Chondrocyte (in vitro differentiated cells): Measurements from ENCODE around the gene SNRNP200. TPM values are rescaled to one million over a fixed set of nuclear protein-coding genes. Genes with fewer than 3 reads are reported as not detected.
"Not testable (repeated sequence)": the region's sequence is repeated elsewhere in the genome, so short reads cannot be mapped to it uniquely, and the experiment has no call there.

ENCODE experiments used
- DNase-seq: peaks from one replicate; pipeline ENCODE4 v3.0.0; 2021; ENCODE audit warnings: mixed read lengths, low spot score
- H3K27ac Mint-ChIP-seq: one replicate; pipeline ENCODE4 v1.8.0; 2021; ENCODE audit warnings: mild to moderate bottlenecking, moderate library complexity, mixed read lengths; ENCODE audit not compliant: unreplicated experiment
- H3K27me3 Mint-ChIP-seq: 2 replicates; pipeline ENCODE4 v1.8.0; 2021; ENCODE audit warnings: low read depth, mixed read lengths
- H3K36me3 Mint-ChIP-seq: 2 replicates; pipeline ENCODE4 v1.8.0; 2021; ENCODE audit warnings: low read depth, mixed read lengths
- H3K4me1 Mint-ChIP-seq: 2 replicates; pipeline ENCODE4 v1.8.0; 2021; ENCODE audit warnings: low read depth, mild to moderate bottlenecking, mixed read lengths
- H3K4me3 Mint-ChIP-seq: one replicate; pipeline ENCODE4 v1.8.0; 2021; ENCODE audit warnings: mild to moderate bottlenecking, moderate library complexity, mixed read lengths; ENCODE audit not compliant: unreplicated experiment
- H3K9me3 Mint-ChIP-seq: 2 replicates; pipeline ENCODE4 v1.8.0; 2021; ENCODE audit warnings: low read depth, mixed read lengths
- total RNA-seq: library from RNA; stranded (reverse); gene quantifications from 3 replicates; pipeline ENCODE4 v1.2.1, GENCODE V29; 2021
- TF ChIP-seq, protein P1 (sequence below): fragments of 200-600 bp; sonication (generic); IDR thresholded peaks from 2 replicates; pipeline ENCODE4 v1.5.0; 2021; ENCODE audit warnings: antibody characterized with exemption, mild to moderate bottlenecking, moderate library complexity

The SNRNP200 gene
- total RNA-seq, 1 donor from 2014 or later: 82.6 TPM

- Mint-ChIP-seq H3K27ac (peak overlapping the region; percentile 95), H3K9me3 (no peaks in the 10 kb centered on the region), H3K4me1 (peaks cover 64% of the 10 kb centered on the region), H3K36me3 (no peaks in the 10 kb centered on the region), H3K4me3 (no peak overlapping the region), H3K27me3 (no peaks in the 10 kb centered on the region)
- TF ChIP-seq, protein P1, sequence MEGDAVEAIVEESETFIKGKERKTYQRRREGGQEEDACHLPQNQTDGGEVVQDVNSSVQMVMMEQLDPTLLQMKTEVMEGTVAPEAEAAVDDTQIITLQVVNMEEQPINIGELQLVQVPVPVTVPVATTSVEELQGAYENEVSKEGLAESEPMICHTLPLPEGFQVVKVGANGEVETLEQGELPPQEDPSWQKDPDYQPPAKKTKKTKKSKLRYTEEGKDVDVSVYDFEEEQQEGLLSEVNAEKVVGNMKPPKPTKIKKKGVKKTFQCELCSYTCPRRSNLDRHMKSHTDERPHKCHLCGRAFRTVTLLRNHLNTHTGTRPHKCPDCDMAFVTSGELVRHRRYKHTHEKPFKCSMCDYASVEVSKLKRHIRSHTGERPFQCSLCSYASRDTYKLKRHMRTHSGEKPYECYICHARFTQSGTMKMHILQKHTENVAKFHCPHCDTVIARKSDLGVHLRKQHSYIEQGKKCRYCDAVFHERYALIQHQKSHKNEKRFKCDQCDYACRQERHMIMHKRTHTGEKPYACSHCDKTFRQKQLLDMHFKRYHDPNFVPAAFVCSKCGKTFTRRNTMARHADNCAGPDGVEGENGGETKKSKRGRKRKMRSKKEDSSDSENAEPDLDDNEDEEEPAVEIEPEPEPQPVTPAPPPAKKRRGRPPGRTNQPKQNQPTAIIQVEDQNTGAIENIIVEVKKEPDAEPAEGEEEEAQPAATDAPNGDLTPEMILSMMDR: no peak
- no peak for DNase-seq
These were observed 43.9 kb downstream of the SNRNP200 start for GRCh38 chr2:96261328-96262003.

GRCh38 chr2:96260387-96261260 lies 44.7 kb downstream of the SNRNP200 start:
- Mint-ChIP-seq H3K36me3 (no peaks in the 10 kb centered on the region), H3K27ac (peak overlapping the region; percentile 95), H3K27me3 (no peaks in the 10 kb centered on the region), H3K4me3 (peak overlapping the region; percentile 43), H3K9me3 (no peaks in the 10 kb centered on the region), H3K4me1 (peaks cover 62% of the 10 kb centered on the region)
- TF ChIP-seq, protein P1: peak; percentile 73
- no peak for DNase-seq

DNA sequence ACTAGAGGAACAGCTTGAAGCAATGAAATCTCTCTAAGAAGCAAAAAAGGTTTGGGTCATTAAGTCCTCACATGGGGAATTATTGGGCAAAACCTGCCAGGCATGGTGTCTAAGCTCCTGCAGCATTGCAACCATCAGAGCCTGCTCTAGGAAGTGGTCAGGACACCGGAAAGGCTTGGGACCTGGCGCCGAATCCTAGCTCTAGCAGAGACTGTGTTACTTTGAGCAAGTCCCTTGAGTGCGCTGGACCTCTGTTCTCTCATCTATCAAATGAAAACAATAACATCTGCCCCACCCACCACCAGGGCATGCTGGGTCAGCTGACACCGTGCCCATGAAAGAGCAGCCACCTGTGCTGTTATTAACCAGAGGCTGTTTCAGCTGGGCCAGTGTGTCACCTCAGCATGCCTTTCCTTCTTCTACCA lies 45.8 kb downstream of the SNRNP200 start:
- Mint-ChIP-seq H3K4me1 (peaks cover 56% of the 10 kb centered on the region), H3K4me3 (no peak overlapping the region), H3K9me3 (no peaks in the 10 kb centered on the region), H3K27ac (peak overlapping the region; percentile 95), H3K27me3 (no peaks in the 10 kb centered on the region), H3K36me3 (peaks cover 3% of the 10 kb centered on the region)
- TF ChIP-seq, protein P1: no peak
- no peak for DNase-seq

DNA sequence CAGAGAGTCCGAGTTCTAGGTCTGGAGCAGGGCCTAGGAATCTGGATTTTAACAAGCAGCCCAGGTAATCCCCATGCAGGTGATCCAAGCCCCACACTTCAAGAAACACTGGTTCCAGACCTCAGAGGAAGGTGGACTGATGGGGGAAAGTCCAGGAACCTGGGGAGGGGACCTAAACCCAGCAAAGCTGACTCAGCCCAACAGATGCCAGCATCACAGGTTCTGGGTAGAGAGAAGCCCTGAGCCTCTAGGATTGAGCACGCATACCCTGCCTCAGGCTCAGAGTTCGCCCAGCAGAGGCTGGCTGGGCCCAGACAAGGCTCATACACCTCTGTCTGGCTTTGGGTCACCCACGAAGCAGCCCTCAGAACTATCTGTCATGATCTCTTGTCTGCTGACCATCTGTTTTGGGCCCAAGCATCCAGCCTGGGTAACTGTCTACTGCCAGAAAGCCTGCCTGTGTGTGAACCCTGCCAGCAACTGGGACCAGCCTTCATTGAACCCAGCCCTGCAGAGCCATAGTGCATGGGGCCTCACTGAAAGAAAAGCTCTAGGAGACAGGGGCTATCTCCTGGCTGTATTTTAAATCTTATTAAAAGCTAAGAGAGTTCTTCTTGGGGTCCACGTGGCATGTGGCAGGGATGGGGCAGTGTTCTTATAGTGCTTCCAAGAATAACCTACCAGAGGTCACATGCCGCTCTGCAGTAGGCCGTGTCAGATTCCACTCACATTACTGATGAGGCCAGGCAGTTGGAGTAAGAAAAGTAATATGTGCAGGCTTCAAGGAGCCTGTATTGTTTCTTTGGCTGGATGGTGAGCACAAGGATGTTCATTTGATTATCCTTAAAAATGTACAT lies 47.0 kb downstream of the SNRNP200 start:
- Mint-ChIP-seq H3K4me3 (no peak overlapping the region), H3K4me1 (peaks cover 45% of the 10 kb centered on the region), H3K27me3 (no peaks in the 10 kb centered on the region), H3K36me3 (peaks cover 11% of the 10 kb centered on the region), H3K9me3 (no peaks in the 10 kb centered on the region), H3K27ac (peak overlapping the region; percentile 95)
- TF ChIP-seq, protein P1: no peak
- DNase-seq: no peak

- not testable (repeated sequence) for DNase-seq, H3K27me3 Mint-ChIP-seq, H3K4me3 Mint-ChIP-seq, H3K9me3 Mint-ChIP-seq
- Mint-ChIP-seq H3K36me3 (peaks cover 12% of the 10 kb centered on the region), H3K27ac (peak overlapping the region; percentile 95), H3K4me1 (peaks cover 44% of the 10 kb centered on the region)
These were observed 47.6 kb downstream of the SNRNP200 start for GRCh38 chr2:96257744-96258143.
